ENCODE measurements around the gene FOXK1. TPM values are rescaled to one million over a fixed set of nuclear protein-coding genes. Genes with fewer than 3 reads are reported as not detected.

The FOXK1 gene
- total and polyA plus RNA-seq, 2 experiments from 2014 or later, result 2.3 to 12.7 TPM

DNA sequence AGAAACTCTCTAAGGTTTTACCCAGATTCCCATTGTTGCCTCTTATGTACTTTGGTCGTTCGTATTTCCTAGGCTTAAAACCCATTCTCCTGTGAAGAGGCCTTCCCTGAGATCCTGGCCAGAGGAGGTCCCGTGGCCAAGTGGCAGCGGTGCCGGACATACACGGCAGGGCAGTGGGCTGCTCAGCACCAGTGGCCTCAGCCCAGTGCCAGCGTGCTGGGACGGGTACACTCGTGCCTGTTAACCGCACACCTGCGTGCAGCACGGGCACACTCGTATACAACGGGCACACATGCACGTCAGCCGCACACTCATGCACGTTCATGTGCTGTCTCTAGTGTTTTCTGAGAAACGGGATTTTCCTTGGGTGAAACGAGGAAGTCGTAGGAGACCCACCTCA, 40.2 kb downstream of the FOXK1 start:
- Histone ChIP-seq H4K20me1 (replicated peaks; ENCODE audit: insufficient read depth) (peaks cover 52% of the 10 kb centered on the region), H3F3A (replicated peaks; ENCODE audit: low read depth) (no peaks in the 10 kb centered on the region), H3K79me2 (replicated peaks; ENCODE audit: insufficient read depth) (peaks cover 4% of the 10 kb centered on the region; the same call in 1 of the 2 replicates), H3K4me3 (no peak overlapping the region), H3K4me2 (no peak overlapping the region), H3K9me2 (ENCODE audit: insufficient read depth) (no peaks in the 10 kb centered on the region), H2AFZ (no peak overlapping the region), H3K36me3 (ENCODE audit: insufficient read depth) (no peaks in the 10 kb centered on the region), H3K27me3 (ENCODE audit: insufficient read depth) (no peaks in the 10 kb centered on the region), H3K4me1 (ENCODE audit: insufficient read depth) (no peaks in the 10 kb centered on the region), H3K27ac (ENCODE audit: low read depth) (no peak overlapping the region)
- peaks cover 7% of the 10 kb centered on the region; the same call in 1 of the 3 replicates for H3K36me3 Mint-ChIP-seq (ENCODE audit: low read depth)
- H3K4me3 Mint-ChIP-seq, result no peak overlapping the region
- no peak overlapping the region for H3K27ac Mint-ChIP-seq
- ATAC-seq (no peak), DNase-seq (ENCODE audit: low spot score) (no peak)
- TF ChIP-seq CREB1 (CRISPR knock-in tag; IDR thresholded peaks at IDR 0.05; ENCODE audit: low read depth) (no peak), POLR2AphosphoS5 (IDR thresholded peaks at IDR 0.05; ENCODE audit: low read depth) (no peak), JUNB (IDR thresholded peaks at IDR 0.05; ENCODE audit: unreplicated experiment) (no peak), CTCF (conservative IDR thresholded peaks at IDR 0.05; ENCODE audit: low read depth in 2 of 2) (no peak), ZNF331 (CRISPR knock-in tag; IDR thresholded peaks at IDR 0.05; ENCODE audit: low read depth) (no peak), ZNF462 (CRISPR knock-in tag; IDR thresholded peaks at IDR 0.05) (no peak), STAT1 (IDR thresholded peaks at IDR 0.05; ENCODE audit: unreplicated experiment) (no peak), ZNF114 (CRISPR knock-in tag; IDR thresholded peaks at IDR 0.05) (no peak), EZH2 (IDR thresholded peaks at IDR 0.05; ENCODE audit: low read depth, unreplicated experiment) (no peak), NANOG (IDR thresholded peaks at IDR 0.05; ENCODE audit: borderline replicate concordance) (no peak)
- TF ChIP-seq, protein P1, sequence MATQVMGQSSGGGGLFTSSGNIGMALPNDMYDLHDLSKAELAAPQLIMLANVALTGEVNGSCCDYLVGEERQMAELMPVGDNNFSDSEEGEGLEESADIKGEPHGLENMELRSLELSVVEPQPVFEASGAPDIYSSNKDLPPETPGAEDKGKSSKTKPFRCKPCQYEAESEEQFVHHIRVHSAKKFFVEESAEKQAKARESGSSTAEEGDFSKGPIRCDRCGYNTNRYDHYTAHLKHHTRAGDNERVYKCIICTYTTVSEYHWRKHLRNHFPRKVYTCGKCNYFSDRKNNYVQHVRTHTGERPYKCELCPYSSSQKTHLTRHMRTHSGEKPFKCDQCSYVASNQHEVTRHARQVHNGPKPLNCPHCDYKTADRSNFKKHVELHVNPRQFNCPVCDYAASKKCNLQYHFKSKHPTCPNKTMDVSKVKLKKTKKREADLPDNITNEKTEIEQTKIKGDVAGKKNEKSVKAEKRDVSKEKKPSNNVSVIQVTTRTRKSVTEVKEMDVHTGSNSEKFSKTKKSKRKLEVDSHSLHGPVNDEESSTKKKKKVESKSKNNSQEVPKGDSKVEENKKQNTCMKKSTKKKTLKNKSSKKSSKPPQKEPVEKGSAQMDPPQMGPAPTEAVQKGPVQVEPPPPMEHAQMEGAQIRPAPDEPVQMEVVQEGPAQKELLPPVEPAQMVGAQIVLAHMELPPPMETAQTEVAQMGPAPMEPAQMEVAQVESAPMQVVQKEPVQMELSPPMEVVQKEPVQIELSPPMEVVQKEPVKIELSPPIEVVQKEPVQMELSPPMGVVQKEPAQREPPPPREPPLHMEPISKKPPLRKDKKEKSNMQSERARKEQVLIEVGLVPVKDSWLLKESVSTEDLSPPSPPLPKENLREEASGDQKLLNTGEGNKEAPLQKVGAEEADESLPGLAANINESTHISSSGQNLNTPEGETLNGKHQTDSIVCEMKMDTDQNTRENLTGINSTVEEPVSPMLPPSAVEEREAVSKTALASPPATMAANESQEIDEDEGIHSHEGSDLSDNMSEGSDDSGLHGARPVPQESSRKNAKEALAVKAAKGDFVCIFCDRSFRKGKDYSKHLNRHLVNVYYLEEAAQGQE (IDR thresholded peaks at IDR 0.05; ENCODE audit: unreplicated experiment), result no peak
- peaks cover 3% of the 10 kb centered on the region; the same call in 1 of the 3 replicates for H3K9me3 Mint-ChIP-seq
- H3K4me1 Mint-ChIP-seq, result peaks cover 17% of the 10 kb centered on the region
- H3K27me3 Mint-ChIP-seq (ENCODE audit: insufficient read depth, low read depth, poor library complexity), result peaks cover 9% of the 10 kb centered on the region
